ENCODE data around the gene TNRC6C. TPM values are rescaled to one million over a fixed set of nuclear protein-coding genes. Genes with fewer than 3 reads are reported as not detected.

The TNRC6C gene
- total and polyA plus RNA-seq, 4 donors: 1.3 to 7.7 (median 2.9) TPM

GRCh38 chr17:77959126-77959925 lies 823 bp downstream of the TNRC6C start:
- H3K36me3 ChIP-seq (ENCODE audit: control insufficient read depth in 4 of 4, insufficient read depth in 3 of 4, low read depth in 1 of 4, low read length in 3 of 4): no peaks in the 10 kb centered on the region
- no peak overlapping the region for H3K27ac ChIP-seq (ENCODE audit: low read depth in 1 of 2, low read length in 2 of 2)
- H3K9ac ChIP-seq (ENCODE audit: low read depth in 1 of 2, low read length in 2 of 2): peak overlapping the region in 1 of 2 donors; percentile 30
- peak overlapping the region; percentile 30 to 92 (median 69) for H3K4me3 ChIP-seq (ENCODE audit: low read depth in 1 of 3, low read length in 3 of 3)
- WGBS: under 1% methylated on average over 92 of the region's 92 CpGs
- peaks cover 0 to 2% (median 0%) of the 10 kb centered on the region in 4 donors for H3K27me3 ChIP-seq (ENCODE audit: control insufficient read depth in 4 of 4, insufficient read depth in 4 of 4, low read length in 3 of 4)
- TF ChIP-seq YY1 (IDR thresholded peaks at IDR 0.05) (peak; percentile 19), TAF1 (conservative IDR thresholded peaks at IDR 0.05) (no peak), EGR1 (IDR thresholded peaks at IDR 0.05; ENCODE audit: low read depth in 2 of 2) (no peak)
- H3K4me1 ChIP-seq (ENCODE audit: control insufficient read depth in 4 of 4, insufficient read depth in 4 of 4, low read length in 3 of 4): peaks cover 2 to 23% (median 15%) of the 10 kb centered on the region in 4 donors
- DNase-seq (ENCODE audit: low spot score): peak; percentile 39
- no peaks in the 10 kb centered on the region for H3K9me3 ChIP-seq (ENCODE audit: control insufficient read depth in 4 of 4, low read length in 3 of 4)

GRCh38 chr17:77959926-77960521 lies 1.5 kb downstream of the TNRC6C start:
- H3K4me1 ChIP-seq (ENCODE audit: control insufficient read depth in 4 of 4, insufficient read depth in 4 of 4, low read length in 3 of 4): peaks cover 2 to 23% (median 15%) of the 10 kb centered on the region in 4 donors
- peak overlapping the region; percentile 30 to 92 (median 69) for H3K4me3 ChIP-seq (ENCODE audit: low read depth in 1 of 3, low read length in 3 of 3)
- WGBS: 52% methylated on average over 23 of the region's 23 CpGs
- no peaks in the 10 kb centered on the region for H3K27me3 ChIP-seq (ENCODE audit: control insufficient read depth in 4 of 4, insufficient read depth in 4 of 4, low read length in 3 of 4)
- no peak for DNase-seq (ENCODE audit: low spot score)
- H3K27ac ChIP-seq (ENCODE audit: low read depth in 1 of 2, low read length in 2 of 2): no peak overlapping the region
- H3K9me3 ChIP-seq (ENCODE audit: control insufficient read depth in 4 of 4, low read length in 3 of 4): no peaks in the 10 kb centered on the region
- no peaks in the 10 kb centered on the region for H3K36me3 ChIP-seq (ENCODE audit: control insufficient read depth in 4 of 4, insufficient read depth in 3 of 4, low read depth in 1 of 4, low read length in 3 of 4)
- no peak overlapping the region for H3K9ac ChIP-seq (ENCODE audit: low read depth in 1 of 2, low read length in 2 of 2)
- peak; percentile 11 for TF ChIP-seq YY1 (IDR thresholded peaks at IDR 0.05)
- no peak for TF ChIP-seq FOXA2 (IDR thresholded peaks at IDR 0.05)

GRCh38 chr17:77961741-77962140 lies 3.2 kb downstream of the TNRC6C start:
- H3K27me3 ChIP-seq (ENCODE audit: control insufficient read depth in 4 of 4, insufficient read depth in 4 of 4, low read length in 3 of 4): no peaks in the 10 kb centered on the region
- H3K27ac ChIP-seq (ENCODE audit: low read depth in 1 of 2, low read length in 2 of 2): no peak overlapping the region
- no peaks in the 10 kb centered on the region for H3K36me3 ChIP-seq (ENCODE audit: control insufficient read depth in 4 of 4, insufficient read depth in 3 of 4, low read depth in 1 of 4, low read length in 3 of 4)
- 94% methylated on average over 4 of the region's 4 CpGs for WGBS
- H3K4me1 ChIP-seq (ENCODE audit: control insufficient read depth in 4 of 4, insufficient read depth in 4 of 4, low read length in 3 of 4): peaks cover 2 to 23% (median 15%) of the 10 kb centered on the region in 4 donors
- H3K4me3 ChIP-seq (ENCODE audit: low read depth in 1 of 3, low read length in 3 of 3): no peak overlapping the region
- DNase-seq (ENCODE audit: low spot score): no peak
- H3K9ac ChIP-seq (ENCODE audit: low read depth in 1 of 2, low read length in 2 of 2): no peak overlapping the region
- TF ChIP-seq GABPA (IDR thresholded peaks at IDR 0.05 in 1 of 2, conservative IDR thresholded peaks at IDR 0.05 in 1 of 2) (no peak), REST (IDR thresholded peaks at IDR 0.05) (no peak), ATF3 (IDR thresholded peaks at IDR 0.05) (no peak), HNF4G (IDR thresholded peaks at IDR 0.05) (no peak), HNF4A (conservative IDR thresholded peaks at IDR 0.05) (no peak)
- no peaks in the 10 kb centered on the region for H3K9me3 ChIP-seq (ENCODE audit: control insufficient read depth in 4 of 4, low read length in 3 of 4)
